Activated B cell treated with CpG ODN at 0.5 μM for 24 hours (primary cell): ENCODE measurements around the gene PDLIM3. TPM values are rescaled to one million over a fixed set of nuclear protein-coding genes. Genes with fewer than 3 reads are reported as not detected.

ENCODE experiments used
- ATAC-seq: fragments of 200-7000 bp; cut with Tn5 transposase; one replicate; pipeline ENCODE4 v1.10.0; 2021; ENCODE audit warnings: low read depth, mild to moderate bottlenecking, moderate library complexity
- CTCF ChIA-PET: fragments of 350-600 bp; sonication (Branson Sonifier 250); formaldehyde crosslinking; loops from one replicate; lab custom pipeline; 2021; ENCODE audit warnings: antibody characterized with exemption; lab: Charles Lee
- POLR2A ChIA-PET: fragments of 350-600 bp; sonication (Branson Sonifier 250); formaldehyde crosslinking; loops from one replicate; lab custom pipeline; 2021; ENCODE audit warnings: antibody characterized with exemption; lab: Charles Lee
- DNase-seq: peaks from one replicate; pipeline ENCODE4 v3.0.0; 2022
- H3K27ac Mint-ChIP-seq: one replicate; pipeline ENCODE4 v1.8.0; 2020; ENCODE audit warnings: mixed read lengths
- H3K27me3 Mint-ChIP-seq: one replicate; pipeline ENCODE4 v1.8.0; 2021; ENCODE audit warnings: mixed read lengths
- H3K36me3 Mint-ChIP-seq: one replicate; pipeline ENCODE4 v1.8.0; 2021; ENCODE audit warnings: low read depth, mixed read lengths
- H3K4me1 Mint-ChIP-seq: one replicate; pipeline ENCODE4 v1.8.0; 2021; ENCODE audit warnings: mixed read lengths
- H3K4me3 Mint-ChIP-seq: one replicate; pipeline ENCODE4 v1.8.0; 2020; ENCODE audit warnings: mild to moderate bottlenecking, mixed read lengths
- H3K9me3 Mint-ChIP-seq: one replicate; pipeline ENCODE4 v1.8.0; 2020; ENCODE audit warnings: mixed read lengths
- CTCF ChIP-seq: fragments of 200-600 bp; IDR thresholded peaks from one replicate; pipeline ENCODE4 v1.8.0; 2022; ENCODE audit warnings: antibody characterized with exemption, mild to moderate bottlenecking
- intact Hi-C: fragments of 100-400 bp; cut with micrococcal nuclease; formaldehyde crosslinking; loops from one replicate; pipeline ENCODE4 v1.15.1; 2024
- total RNA-seq: library from RNA; stranded (reverse); gene quantifications from 2 replicates; pipeline ENCODE4 v1.2.3, GENCODE V29; 2022

The PDLIM3 gene
- total RNA-seq, 1 donor from 2014 or later = 0.20 TPM

GRCh38 chr4:185463541-185463940 is 71.8 kb downstream of the PDLIM3 start:
- Mint-ChIP-seq H3K36me3 (no peaks in the 10 kb centered on the region), H3K27me3 (peaks cover 20% of the 10 kb centered on the region), H3K27ac (no peak overlapping the region), H3K4me1 (no peaks in the 10 kb centered on the region), H3K9me3 (no peaks in the 10 kb centered on the region), H3K4me3 (no peak overlapping the region)
- no peak for TF ChIP-seq CTCF
- intact Hi-C loops = loop anchor here (1.0 kb wide), 1 partner anchor 26 kb away; no protein-coding TSS in a partner anchor
- ChIA-PET CTCF (no interaction called here), POLR2A (no interaction called here)
- no peak for ATAC-seq
- no peak for DNase-seq

GRCh38 chr4:185461565-185461964 is 73.7 kb downstream of the PDLIM3 start:
- intact Hi-C loops = no loop called here
- no peak overlapping the region for H3K27ac Mint-ChIP-seq
- DNase-seq (no peak), ATAC-seq (no peak)
- CTCF ChIA-PET = no interaction called here
- H3K9me3 Mint-ChIP-seq = no peaks in the 10 kb centered on the region
- H3K36me3 Mint-ChIP-seq = no peaks in the 10 kb centered on the region
- no peaks in the 10 kb centered on the region for H3K4me1 Mint-ChIP-seq
- peaks cover 23% of the 10 kb centered on the region for H3K27me3 Mint-ChIP-seq
- POLR2A ChIA-PET = no interaction called here
- TF ChIP-seq CTCF = no peak
- no peak overlapping the region for H3K4me3 Mint-ChIP-seq

GRCh38 chr4:185457136-185457535 is 78.2 kb downstream of the PDLIM3 start:
- H3K4me3 Mint-ChIP-seq = no peak overlapping the region
- intact Hi-C loops = no loop called here
- H3K27ac Mint-ChIP-seq = no peak overlapping the region
- no peaks in the 10 kb centered on the region for H3K9me3 Mint-ChIP-seq
- no peaks in the 10 kb centered on the region for H3K4me1 Mint-ChIP-seq
- DNase-seq = no peak
- H3K36me3 Mint-ChIP-seq = no peaks in the 10 kb centered on the region
- CTCF ChIA-PET = no interaction called here
- no peak for ATAC-seq
- TF ChIP-seq CTCF = no peak
- POLR2A ChIA-PET = no interaction called here
- H3K27me3 Mint-ChIP-seq = peaks cover 27% of the 10 kb centered on the region

GRCh38 chr4:185456131-185456530 is 79.2 kb downstream of the PDLIM3 start:
- no peak for ATAC-seq
- DNase-seq = no peak
- Mint-ChIP-seq H3K4me3 (no peak overlapping the region), H3K9me3 (no peaks in the 10 kb centered on the region), H3K27me3 (peaks cover 21% of the 10 kb centered on the region), H3K36me3 (no peaks in the 10 kb centered on the region), H3K27ac (no peak overlapping the region), H3K4me1 (no peaks in the 10 kb centered on the region)
- CTCF ChIA-PET = no interaction called here
- intact Hi-C loops = no loop called here
- no peak for TF ChIP-seq CTCF
- POLR2A ChIA-PET = no interaction called here

Other genes with a start within 250 kb of the PDLIM3 start
- gene LRP2BP, start 139.6 kb downstream of the PDLIM3 start, total RNA-seq = 0.54 and 0.75 TPM in 2 replicates
- gene ANKRD37, start 138.7 kb downstream of the PDLIM3 start, total RNA-seq = 10.4 and 11.2 TPM in 2 replicates
- gene UFSP2, start 109.5 kb downstream of the PDLIM3 start, total RNA-seq = 20.1 and 21.6 TPM in 2 replicates
- 0.33 and 0.71 TPM in 2 replicates for gene CCDC110, start 63.8 kb downstream of the PDLIM3 start, total RNA-seq